Duodenal mucosa (tissue), 2 donors: ENCODE results near the gene RFX2.
"Not testable (repeated sequence)": the region's sequence is repeated elsewhere in the genome, so short reads cannot be mapped to it uniquely, and the experiment has no call there.

ENCODE experiments used
- H3K27ac ChIP-seq: one replicate; pipeline ENCODE4 v1.7.0; 2013; ENCODE audit warnings: low read depth, low read length
- H3K27me3 ChIP-seq, 2 donors: one replicate each; pipeline ENCODE4 v1.7.0; 2013; ENCODE audit warnings: low read length in 2 of 2, control low read depth in 1 of 2; ENCODE audit not compliant: insufficient read depth in 2 of 2, control insufficient read depth in 1 of 2
- H3K36me3 ChIP-seq, 2 donors: one replicate each; pipeline ENCODE4 v1.7.0; 2013; ENCODE audit warnings: low read length in 2 of 2, control low read depth in 1 of 2; ENCODE audit not compliant: insufficient read depth in 2 of 2, control insufficient read depth in 1 of 2
- H3K4me1 ChIP-seq, 2 donors: one replicate each; pipeline ENCODE4 v1.7.0; 2013; ENCODE audit warnings: low read length in 2 of 2, control low read depth in 1 of 2; ENCODE audit not compliant: insufficient read depth in 2 of 2, control insufficient read depth in 1 of 2
- H3K4me3 ChIP-seq, 2 donors: one replicate each; pipeline ENCODE4 v1.7.0; 2013; ENCODE audit warnings: low read length in 2 of 2, low read depth in 1 of 2
- H3K9ac ChIP-seq, 2 donors: one replicate each; pipeline ENCODE4 v1.7.0; 2013; ENCODE audit warnings: low read length in 2 of 2, low read depth in 1 of 2
- H3K9me3 ChIP-seq, 2 donors: one replicate each; pipeline ENCODE4 v1.7.0; 2013; ENCODE audit warnings: low read length in 2 of 2, control low read depth in 1 of 2; ENCODE audit not compliant: control insufficient read depth in 1 of 2

RFX2 gene

DNA sequence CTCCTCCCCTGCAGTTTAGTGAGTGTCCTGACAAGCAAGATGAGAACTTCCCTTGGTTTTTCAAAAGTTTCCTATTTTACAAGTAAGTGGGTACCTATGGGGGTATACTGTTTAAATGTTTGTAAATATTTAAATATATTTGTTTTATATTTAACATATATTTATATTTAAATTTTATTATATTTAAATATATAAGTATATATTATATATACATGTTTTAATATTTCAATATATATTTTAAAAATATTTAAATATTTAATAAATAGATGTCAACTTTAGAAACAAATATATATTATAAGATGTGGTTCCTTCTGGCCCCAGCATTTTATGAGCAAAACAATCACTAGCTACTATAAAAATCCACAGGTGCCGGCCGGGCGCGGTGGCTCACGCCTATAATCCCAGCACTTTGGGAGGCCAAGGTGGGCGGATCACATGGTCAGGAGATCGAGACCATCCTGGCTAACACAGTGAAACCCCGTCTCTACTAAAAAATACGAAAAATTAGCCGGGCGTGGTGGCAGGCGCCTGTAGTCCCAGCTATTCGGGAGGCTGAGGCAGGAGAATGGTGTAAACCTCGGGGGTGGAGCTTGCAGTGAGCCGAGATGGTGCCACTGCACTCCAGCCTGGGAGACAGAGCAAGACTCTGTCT, 3.5 kb downstream of the RFX2 start:
- not testable (repeated sequence) for H3K9ac ChIP-seq, H3K27ac ChIP-seq, H3K9me3 ChIP-seq, H3K27me3 ChIP-seq, H3K4me3 ChIP-seq, H3K36me3 ChIP-seq
- H3K4me1 ChIP-seq, result peaks cover 5 to 12% of the 10 kb centered on the region in 2 donors

DNA sequence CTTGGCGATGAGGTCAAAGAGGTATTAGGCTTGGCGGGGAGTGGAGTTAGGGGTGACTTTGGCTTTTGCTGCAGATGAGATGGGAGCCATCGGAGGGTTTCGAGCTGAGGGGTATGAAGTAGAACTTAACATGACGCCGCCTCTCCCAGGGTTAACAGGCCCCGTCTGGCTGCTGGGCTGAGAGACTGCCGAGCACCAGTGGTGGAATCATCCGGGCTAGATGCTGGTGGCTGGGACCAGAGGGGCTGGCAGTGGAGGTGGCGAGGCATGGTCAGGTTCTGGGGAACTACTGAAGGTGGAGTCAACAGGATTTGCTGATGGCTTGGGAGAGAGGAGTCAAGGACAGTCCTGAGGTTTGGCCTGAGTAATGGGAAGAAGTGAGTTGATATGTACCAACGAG, 4.9 kb downstream of the RFX2 start:
- no peak overlapping the region for H3K9ac ChIP-seq
- H3K9me3 ChIP-seq, result no peaks in the 10 kb centered on the region
- no peak overlapping the region for H3K27ac ChIP-seq
- H3K36me3 ChIP-seq, result no peaks in the 10 kb centered on the region
- H3K4me3 ChIP-seq, result no peak overlapping the region
- H3K4me1 ChIP-seq, result peaks cover 5 to 12% of the 10 kb centered on the region in 2 donors
- H3K27me3 ChIP-seq, result peaks cover 0 to 5% of the 10 kb centered on the region in 2 donors

DNA sequence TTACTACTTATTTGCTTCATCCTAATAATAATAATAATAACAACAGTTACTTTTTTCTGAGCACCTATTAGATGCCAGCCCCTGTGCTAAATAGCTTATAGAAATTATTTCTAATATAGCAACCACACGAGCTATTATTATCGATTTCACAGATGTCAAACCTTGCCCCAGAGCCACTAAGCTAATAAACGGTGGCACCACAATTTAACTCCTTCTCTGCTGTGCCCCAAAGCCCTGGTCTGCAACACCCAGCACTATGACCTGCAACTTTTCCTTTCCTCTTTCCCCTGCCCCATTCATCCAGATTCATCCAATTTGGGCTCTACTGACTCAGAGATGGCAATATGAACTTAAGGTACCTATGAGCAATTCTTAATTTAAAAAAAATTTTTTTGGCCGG, 6.4 kb downstream of the RFX2 start:
- Histone ChIP-seq H3K36me3 (no peaks in the 10 kb centered on the region), H3K9ac (no peak overlapping the region), H3K4me3 (no peak overlapping the region), H3K27me3 (peaks cover 0 to 5% of the 10 kb centered on the region in 2 donors), H3K4me1 (peaks cover 0 to 4% of the 10 kb centered on the region in 2 donors), H3K9me3 (no peaks in the 10 kb centered on the region), H3K27ac (no peak overlapping the region)

DNA sequence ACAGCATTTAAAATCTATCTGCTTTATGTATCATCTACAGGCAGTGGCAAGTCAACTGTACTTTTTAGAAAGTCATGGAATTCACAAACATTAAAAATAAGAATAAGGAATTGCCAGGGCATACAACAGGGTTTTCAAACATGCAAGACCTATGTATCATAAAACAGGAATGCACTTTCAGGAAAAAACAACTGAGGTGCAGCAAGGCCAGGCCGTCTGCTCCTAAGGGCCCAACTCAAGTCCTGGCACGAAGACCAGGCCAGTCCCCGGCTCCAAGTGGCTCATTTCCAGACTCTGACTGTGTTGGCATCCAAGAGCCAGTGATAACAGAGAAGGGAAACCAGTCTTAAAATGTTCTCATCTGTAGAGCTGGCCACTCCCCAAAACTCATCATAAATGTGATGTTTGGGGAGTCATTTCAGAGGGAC, 7.1 kb downstream of the RFX2 start:
- Histone ChIP-seq H3K4me3 (no peak overlapping the region), H3K27me3 (no peaks in the 10 kb centered on the region), H3K27ac (no peak overlapping the region), H3K36me3 (no peaks in the 10 kb centered on the region), H3K9ac (no peak overlapping the region), H3K9me3 (no peaks in the 10 kb centered on the region), H3K4me1 (peaks cover 0 to 4% of the 10 kb centered on the region in 2 donors)

DNA sequence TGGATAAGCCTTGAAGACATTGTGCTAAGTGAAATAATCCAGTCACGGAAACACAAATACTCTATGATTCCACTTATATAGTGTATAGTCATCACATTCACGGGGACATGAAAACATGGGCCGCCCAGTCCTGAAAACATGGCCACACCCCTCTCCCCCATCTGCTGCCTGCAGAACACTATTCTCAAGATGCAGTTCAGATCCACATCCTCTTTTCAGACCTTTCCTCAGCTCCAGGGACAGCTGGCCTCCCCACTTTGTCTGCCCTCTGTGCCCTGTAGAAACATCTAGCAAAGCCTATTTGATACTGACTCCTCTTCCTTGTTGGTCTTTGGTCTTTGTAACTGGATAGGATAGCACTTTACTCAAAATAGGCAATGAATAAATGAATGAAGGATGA, 8.3 kb downstream of the RFX2 start:
- Histone ChIP-seq H3K36me3 (no peaks in the 10 kb centered on the region), H3K4me3 (no peak overlapping the region), H3K9me3 (no peaks in the 10 kb centered on the region), H3K27ac (no peak overlapping the region), H3K9ac (no peak overlapping the region), H3K27me3 (no peaks in the 10 kb centered on the region), H3K4me1 (peaks cover 0 to 4% of the 10 kb centered on the region in 2 donors)

DNA sequence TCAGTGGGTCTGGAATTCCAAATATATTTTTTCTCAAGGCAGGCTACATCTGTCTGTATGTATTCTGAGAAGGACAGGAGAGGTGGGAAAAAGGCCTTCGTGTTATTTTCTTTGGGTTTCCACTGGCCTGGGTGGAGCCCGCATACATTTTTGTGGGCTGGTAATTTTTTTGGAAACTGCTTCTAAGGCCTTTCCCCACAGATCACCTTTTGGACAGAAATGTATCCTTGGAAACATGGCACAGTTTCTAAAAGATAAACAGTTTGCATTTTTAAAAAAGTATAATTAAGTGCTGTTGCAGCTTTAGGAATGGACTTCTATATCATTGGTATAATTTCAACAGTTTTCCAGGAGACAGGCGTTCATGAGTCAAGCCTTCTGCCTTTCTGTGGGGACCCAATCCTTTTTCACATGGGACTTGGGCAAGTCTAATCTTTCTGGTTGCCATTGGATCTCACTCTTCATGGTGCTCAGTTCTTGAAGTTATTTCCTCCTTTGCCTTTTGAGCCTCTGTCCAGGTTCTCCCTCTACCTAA, 8.9 kb downstream of the RFX2 start:
- H3K27ac ChIP-seq, result no peak overlapping the region

DNA sequence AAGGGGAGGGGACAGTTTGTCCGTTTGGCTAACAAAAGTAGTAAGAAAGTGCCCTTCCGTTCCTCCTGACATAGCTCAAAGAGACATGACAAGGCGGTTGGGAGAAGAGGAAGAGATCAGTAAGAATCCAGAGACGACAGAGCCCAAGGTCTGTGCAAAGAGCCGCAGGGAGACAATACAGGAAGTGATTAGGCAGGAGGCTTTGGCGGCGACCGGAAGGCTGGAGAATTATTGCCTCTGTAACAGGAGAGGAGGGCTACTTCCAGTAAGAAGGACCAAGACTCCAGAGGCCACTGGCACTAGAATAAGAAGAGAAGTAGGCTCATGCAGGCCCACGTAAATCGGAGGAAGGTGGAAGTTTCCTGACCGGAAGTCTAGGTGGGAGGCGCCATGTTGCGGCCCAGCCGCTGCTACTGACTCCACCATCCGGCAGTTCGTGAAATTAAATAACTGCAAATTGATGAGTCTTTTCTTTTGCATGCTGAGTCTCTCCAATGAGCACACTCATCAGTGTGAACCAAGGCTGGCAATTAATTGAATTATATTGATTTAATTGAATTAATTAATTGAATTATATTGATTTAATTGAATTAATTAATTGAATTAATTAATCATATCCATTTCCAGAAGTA, 9.9 kb downstream of the RFX2 start:
- H3K4me3 ChIP-seq, result peak overlapping the region; percentile 35 to 41
- peaks cover 0 to 4% of the 10 kb centered on the region in 2 donors for H3K4me1 ChIP-seq
- H3K9ac ChIP-seq, result no peak overlapping the region
- H3K27ac ChIP-seq, result peak overlapping the region; percentile 21
- H3K27me3 ChIP-seq, result no peaks in the 10 kb centered on the region
- no peaks in the 10 kb centered on the region for H3K36me3 ChIP-seq
- H3K9me3 ChIP-seq, result no peaks in the 10 kb centered on the region

More for the DNA sequence above, 8.9 kb downstream of the RFX2 start:
- no peaks in the 10 kb centered on the region for H3K36me3 ChIP-seq
- no peak overlapping the region for H3K4me3 ChIP-seq
- no peaks in the 10 kb centered on the region for H3K27me3 ChIP-seq
- H3K4me1 ChIP-seq, result peaks cover 0 to 4% of the 10 kb centered on the region in 2 donors
- H3K9me3 ChIP-seq, result no peaks in the 10 kb centered on the region
- H3K9ac ChIP-seq, result no peak overlapping the region

DNA sequence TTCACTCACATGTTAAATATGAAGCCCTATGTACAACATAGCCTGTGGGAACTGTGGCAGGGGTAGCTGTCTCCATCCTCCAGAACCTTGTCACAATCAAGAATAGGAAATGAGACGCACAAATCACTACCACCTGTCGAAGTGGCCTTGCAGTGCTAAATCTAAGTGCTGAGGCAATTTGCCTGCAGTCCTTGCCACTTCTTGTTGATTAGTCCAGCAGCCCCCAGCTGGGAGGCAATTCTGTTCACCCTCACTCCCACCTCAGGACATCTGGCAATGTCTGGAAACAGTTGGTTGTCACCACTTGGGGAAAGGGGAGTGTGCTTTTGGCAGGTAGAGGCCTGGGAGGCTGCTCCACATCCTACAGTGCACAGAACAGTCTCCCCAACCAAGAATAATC, 10.7 kb downstream of the RFX2 start:
- peaks cover 0 to 4% of the 10 kb centered on the region in 2 donors for H3K4me1 ChIP-seq

DNA sequence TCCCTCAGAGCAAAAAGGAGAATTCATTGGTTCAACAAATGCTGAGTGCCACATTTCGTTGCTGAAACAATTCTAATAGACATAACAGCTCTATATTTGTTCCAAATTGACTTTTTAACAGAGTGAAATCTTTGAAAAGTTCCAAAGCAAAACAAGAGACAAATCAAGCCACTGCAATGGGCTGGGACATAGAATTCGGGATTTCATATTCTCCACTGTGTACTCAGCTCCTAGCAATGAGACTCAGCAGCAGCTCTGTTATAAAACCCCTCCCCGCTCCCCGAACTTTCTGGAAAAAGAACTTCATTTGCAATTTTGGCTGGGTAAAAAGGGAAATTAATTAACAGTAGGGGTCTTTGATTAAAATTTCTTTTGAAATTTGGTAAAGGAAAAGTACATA, 11.3 kb downstream of the RFX2 start:
- peaks cover 0 to 4% of the 10 kb centered on the region in 2 donors for H3K4me1 ChIP-seq
- no peak overlapping the region for H3K4me3 ChIP-seq
- H3K9me3 ChIP-seq, result no peaks in the 10 kb centered on the region
- no peak overlapping the region for H3K9ac ChIP-seq
- no peaks in the 10 kb centered on the region for H3K27me3 ChIP-seq
- no peaks in the 10 kb centered on the region for H3K36me3 ChIP-seq
- peak overlapping the region; percentile 33 for H3K27ac ChIP-seq

More for the DNA sequence above, 10.7 kb downstream of the RFX2 start:
- Histone ChIP-seq H3K9ac (no peak overlapping the region), H3K9me3 (no peaks in the 10 kb centered on the region), H3K27me3 (no peaks in the 10 kb centered on the region), H3K36me3 (no peaks in the 10 kb centered on the region), H3K4me3 (no peak overlapping the region), H3K27ac (peak overlapping the region; percentile 33)

DNA sequence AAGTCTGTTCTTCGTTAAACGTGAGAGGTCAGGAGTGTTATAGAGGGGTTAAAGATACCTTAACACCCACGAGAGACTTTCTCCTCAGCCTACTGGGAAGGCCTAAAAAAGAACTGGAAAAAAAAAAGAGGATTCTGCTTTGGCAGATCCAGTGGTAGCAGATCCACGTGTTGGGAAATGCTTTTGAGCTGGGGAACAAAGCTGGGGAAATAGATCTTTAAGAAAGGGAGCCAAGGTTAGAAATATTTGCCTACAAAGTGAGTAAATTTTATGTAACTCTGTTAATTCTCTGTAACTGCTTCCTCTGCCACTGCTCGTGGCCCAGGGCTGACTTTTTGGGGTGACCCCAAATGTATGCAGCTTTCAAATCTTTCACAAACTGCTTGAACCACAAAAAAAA, 11.7 kb downstream of the RFX2 start:
- Histone ChIP-seq H3K9me3 (no peaks in the 10 kb centered on the region), H3K4me3 (no peak overlapping the region), H3K4me1 (peaks cover 0 to 4% of the 10 kb centered on the region in 2 donors), H3K9ac (no peak overlapping the region), H3K27ac (no peak overlapping the region), H3K27me3 (no peaks in the 10 kb centered on the region), H3K36me3 (no peaks in the 10 kb centered on the region)
